Stimulated activated CD4-positive, alpha-beta T cell treated with anti-CD3 and anti-CD28 coated beads, Interleukin-4, amount 100 ng/mL, for 4 hours (primary cell): ENCODE data around the gene CD99.
"Not testable (repeated sequence)": the region's sequence is repeated elsewhere in the genome, so short reads cannot be mapped to it uniquely, and the experiment has no call there.

Source experiments
- DNase-seq, 2 experiments: peaks; one replicate each; pipeline ENCODE4 v3.0.0-alpha.2; 2020

Gene CD99

DNA sequence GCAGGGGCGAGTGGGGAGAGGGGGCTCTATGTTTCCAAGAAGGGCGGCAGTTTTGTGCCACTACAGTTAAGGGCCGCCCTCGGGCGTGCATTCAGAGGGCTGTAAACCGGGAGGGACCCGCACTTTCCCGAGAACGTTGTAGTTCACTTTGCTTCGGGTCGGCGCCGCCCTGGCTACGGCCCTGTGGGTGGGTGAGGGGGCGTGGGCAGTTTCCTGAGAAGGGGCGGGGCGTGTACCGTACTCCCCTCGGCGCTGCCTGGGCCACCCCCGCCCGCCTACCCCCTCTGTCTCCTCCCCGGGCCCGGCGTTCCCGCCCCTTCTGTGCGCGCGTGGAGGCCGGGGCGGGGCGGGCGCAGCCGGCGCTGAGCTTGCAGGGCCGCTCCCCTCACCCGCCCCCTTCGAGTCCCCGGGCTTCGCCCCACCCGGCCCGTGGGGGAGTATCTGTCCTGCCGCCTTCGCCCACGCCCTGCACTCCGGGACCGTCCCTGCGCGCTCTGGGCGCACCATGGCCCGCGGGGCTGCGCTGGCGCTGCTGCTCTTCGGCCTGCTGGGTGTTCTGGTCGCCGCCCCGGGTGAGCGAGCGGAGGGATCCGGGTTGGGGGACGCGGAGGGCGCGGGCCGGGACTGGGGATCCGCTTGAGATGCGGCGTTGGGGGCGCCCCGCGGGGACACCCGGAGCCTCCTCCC, at the start of gene CD99:
CD99 (plus strand) TSS at position 440 of the 687 bp plus-strand sequence; CDS start at position 506, 66 bp downstream.
- DNase-seq, result peak; percentile 83 to 93

DNA sequence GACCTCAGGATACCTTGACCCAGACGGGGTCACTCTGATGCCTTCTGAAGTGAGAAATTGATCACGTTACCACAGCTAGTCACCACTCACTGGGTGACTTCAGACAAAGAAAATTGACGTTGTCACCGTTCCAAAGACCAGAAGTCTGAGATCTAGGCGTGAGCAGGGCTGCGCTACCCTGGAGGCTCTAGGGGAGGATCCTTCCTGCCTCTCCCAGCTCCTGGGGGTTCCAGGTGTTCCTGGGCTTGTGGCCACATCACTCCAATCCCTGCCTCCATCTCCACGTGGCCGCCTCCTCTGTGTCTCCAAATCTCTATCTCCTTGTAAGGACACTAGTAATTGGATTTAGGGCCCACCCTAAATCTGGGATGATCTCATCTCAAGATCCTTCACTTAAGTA, 48.9 kb upstream of the CD99 start:
- DNase-seq, result no peak

DNA sequence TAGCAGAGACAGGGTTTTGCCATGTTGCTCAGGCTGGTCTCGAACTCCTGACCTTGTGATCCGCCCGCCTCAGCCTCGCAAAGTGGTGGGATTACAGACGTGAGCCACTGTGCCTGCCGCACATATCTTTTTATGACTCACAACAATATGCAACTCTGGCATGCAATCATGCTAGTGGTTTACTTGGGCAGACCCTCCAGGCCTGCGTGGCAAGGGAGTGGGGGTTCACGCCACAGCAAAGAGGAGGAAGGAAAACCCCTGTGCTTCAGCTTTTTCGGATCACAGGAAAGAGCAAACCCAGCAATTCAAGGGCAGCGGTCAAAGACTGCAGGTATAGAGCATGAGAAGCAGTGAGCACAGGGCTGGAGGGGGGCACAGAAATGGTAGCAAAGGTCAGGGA, 48.3 kb upstream of the CD99 start:
- DNase-seq, result no peak

DNA sequence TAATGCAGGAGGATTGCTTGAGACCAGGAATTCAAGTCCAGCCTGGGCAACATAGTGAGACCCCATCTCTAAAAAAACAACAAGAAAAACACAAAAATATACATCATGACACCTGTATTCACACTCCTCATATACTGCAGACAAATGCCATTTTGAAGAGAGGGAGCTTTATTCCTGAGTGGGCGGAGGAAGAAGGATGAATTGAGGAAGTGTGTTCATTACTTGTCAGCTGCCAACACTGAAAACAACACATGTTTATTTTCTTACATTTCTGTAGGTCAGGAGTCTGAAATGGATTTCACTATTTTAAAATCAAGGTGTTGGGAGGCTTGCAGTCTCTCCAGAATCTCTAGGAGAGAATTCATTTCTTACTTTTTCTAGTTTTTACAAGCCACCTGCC, 47.2 kb upstream of the CD99 start:
- DNase-seq, result no peak

DNA sequence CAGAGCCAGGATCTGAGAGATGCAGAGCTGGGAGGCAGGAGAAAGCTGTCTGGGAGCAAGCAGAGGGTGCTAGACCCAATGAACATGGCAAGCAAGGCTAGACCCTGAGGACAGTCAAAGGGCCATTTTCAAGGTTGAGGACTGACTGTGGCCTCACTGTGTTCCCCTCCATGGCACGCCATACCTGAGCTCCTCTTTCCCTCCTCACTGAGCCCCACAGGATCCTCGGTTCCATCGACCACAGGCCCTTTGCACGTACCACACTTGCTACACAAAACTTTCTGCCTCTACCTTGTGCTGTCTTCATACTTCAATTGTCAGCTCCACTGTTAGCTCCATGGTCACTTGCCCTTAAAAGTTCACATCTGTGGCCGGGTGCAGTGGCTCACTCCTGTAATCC, 45.5 kb upstream of the CD99 start:
- DNase-seq, result no peak

GRCh38 chrX:2647627-2648026, 43.5 kb upstream of the CD99 start:
- peak in 1 of 2 experiments; percentile 19 for DNase-seq

GRCh38 chrX:2650037-2650436, 41.1 kb upstream of the CD99 start:
- no peak for DNase-seq

GRCh38 chrX:2650865-2651264, 40.2 kb upstream of the CD99 start:
- no peak for DNase-seq

DNA sequence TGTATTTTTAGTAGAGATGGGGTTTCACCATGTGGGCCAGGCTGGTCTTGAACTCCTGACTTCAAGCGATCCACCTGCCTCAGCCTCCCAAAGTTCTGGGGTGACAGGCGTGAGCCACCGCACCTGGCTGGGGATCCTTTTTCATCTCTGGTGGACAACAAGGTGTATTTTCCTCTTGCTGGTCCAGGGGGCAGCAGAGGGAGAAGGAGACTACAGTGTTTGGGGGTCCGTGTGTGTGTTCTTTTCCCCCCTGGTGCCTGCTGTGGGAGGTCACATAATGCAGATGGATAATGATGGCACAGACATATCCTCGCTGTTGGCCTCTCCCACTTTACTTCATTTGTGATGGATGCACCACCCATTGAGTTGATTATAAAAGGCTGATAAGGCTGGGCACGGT, 39.0 kb upstream of the CD99 start:
- no peak for DNase-seq

- no peak for DNase-seq
Observed at GRCh38 chrX:2654436-2655340, 36.4 kb upstream of the CD99 start.

GRCh38 chrX:2656257-2656836, 34.7 kb upstream of the CD99 start:
- no peak for DNase-seq

DNA sequence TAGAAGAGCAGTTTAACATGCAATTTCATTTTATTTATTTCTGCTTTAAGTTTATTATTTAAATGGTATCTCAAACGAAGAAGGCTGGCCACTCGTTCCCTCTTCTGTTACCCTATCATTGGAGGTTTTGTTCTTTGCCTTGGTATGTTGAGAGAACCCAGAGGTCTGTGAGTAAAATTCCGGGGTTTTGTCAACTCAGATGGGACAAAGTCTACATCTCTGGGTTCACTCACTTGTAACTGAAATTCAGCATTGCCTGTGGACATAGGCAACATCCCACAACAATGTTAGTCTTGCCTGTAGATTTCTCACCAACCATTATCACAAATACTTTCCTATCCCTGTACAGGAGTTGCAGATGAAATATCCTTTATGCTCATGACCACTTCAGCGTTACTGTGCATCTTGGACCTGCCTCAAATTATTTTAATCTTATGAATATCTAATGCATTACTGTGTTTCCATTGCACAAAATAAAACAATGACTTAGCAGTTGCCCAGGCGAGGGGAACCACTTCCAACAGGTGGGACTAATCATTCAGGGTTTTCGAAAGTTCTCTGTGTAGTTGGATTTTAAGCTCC, 33.5 kb upstream of the CD99 start:
- DNase-seq, result no peak

DNA sequence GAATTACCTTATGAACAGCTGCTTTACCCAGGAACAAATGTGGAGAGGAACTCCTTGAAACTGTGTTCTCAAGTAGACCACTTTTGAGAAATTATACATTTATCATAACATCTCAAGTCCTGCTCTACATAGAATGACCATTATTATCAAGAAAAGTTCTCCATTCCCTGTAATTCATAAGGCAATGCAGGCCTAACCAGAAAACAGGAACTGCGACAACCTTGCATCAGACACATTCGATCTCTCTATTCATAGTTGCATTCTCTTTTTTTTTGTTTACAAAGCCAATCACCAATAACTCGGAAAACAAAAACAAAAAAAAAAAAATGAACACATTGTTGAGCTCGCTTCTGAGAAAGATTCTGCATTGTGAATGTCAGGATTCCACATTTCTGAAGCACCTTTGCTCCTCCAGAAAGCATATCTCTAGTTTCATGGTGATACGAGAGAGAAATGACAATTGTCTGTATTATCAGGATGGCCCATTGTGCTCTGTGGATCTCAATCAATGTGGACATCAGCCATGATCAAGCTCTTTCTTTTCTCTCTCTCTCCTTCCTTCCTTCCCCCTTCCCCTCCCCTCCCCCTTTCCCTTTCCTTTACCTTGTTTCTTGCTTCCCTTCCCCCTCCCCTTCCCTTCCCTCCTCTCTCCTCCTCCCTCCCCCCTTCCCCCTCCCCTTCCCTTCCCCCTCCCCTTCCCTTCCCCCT, 32.4 kb upstream of the CD99 start:
- no peak for DNase-seq

DNA sequence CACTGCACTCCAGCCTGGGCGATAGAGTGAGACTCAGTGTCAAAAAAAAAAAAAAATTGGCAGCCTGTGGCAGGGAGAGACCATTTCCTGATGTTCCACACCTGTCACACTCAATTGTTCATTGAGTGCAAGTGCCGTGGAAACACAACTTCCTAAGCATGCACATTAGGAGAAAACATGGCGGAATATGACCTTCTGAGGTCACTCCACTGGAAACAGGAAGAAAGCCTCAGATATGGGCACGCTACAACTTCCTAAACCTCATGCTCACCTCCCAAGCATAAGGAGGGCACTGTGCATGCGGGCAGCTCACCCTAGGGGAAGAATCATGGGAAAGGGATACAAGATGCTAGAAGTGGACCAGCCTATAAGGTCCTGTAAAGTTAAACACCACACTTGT, 28.5 kb upstream of the CD99 start:
- DNase-seq, result no peak

DNA sequence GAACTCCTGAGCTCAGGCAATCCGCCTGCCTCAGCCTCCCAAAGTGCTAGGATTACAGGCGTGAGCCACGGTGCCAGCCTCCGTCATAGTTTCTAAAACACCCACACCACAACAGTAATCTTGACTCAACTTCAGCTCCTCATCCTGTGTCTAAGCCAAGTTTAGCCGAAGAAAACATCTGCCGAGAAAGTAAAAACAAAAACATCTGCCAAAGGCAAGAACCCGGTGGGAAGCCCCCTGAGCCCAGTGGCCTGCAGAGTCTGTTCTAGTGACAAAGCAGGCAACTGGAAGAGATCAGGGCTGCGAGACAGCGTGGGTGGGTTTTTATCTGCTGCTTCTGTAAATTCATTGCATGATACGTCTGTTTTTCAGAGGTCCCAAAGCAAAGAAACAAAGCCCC, 26.6 kb upstream of the CD99 start:
- no peak for DNase-seq

DNA sequence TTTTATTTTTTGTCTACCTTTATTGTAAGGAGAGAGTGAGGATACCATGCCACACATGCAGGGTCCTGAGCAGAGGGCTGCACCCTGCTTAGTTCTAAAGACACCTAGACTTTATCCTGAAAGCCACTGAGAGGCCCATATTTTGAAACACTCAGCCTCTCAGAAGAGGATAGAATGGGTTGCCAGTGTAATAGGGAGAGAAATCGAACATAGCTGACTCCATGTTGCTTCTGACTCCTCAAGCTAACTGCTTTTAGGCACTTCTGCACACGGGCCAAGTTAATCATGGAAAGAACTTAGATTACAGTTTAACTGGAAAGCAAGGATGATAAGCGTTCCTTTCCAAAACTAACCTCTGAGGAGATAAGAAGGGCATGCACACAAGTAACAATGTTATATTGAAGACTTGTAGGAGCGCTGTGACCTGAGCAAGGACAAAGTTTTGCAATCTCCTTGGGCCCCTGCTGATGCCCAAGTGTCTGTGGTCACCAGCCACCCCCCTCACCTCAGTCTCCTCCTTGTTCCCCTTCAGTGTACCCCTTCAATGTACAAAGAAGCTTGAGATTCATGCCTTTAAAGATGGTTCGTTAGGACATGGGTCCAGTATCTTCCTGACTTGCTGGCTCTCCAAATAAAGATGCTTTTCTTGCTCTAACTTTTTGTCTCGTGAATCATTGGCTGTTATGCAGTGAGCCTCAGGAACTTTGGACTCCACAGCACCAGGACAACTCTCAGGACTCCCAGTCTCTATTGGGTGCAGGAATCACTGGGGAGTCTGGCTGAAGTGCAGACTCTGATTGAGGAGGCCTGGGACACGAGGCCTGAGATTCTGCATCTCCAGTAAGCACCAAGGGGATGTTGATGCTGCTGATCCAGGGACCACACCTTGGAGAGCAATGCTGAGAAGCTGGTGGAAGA, 25.4 kb upstream of the CD99 start:
- DNase-seq, result no peak

DNA sequence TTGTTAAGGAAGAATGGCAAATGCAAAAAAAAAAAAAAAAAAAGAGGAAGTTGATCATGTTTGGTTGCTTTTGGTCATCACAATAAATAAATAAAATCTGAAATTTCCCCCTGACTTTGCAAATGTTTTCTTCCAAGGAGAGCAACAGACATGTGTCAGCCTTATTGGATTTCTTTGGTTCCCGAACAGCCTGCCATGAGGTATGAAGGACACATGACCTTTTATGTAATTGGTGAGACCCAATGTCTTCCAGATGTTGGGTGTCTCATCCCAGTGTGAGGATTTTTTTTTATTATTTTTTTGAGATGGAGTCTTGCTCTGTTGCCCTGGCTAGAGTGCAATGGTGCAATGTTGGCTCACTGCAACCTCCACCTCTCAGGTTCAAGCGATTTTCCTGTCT, 24.6 kb upstream of the CD99 start:
- no peak for DNase-seq

DNA sequence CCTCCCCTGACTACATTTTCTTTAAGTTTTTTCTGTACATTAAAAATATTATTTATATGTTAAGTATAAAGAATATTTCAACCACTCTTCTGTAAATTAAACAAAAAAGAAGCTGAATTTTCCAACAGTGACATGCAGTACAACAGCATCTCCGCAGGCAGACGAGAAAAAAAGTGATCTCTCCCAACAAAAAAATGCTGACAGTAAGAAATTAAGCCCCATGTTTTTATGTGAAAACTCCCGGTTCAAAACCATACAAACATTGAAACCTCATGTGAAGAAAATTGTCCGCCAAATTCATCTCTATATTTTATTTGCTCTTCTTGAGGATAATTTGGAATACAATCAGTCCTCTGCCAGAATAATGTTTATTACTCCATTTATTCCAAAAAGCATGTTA, 20.1 kb upstream of the CD99 start:
- DNase-seq, result no peak

GRCh38 chrX:2672084-2672483, 19.0 kb upstream of the CD99 start:
- DNase-seq, result no peak

GRCh38 chrX:2673611-2674010, 17.5 kb upstream of the CD99 start:
- DNase-seq, result no peak

GRCh38 chrX:2675657-2676200, 15.4 kb upstream of the CD99 start:
- not testable (repeated sequence) for DNase-seq
